HG03103 (cell line): ENCODE measurements around the gene PLEKHS1.
"Not testable (repeated sequence)": the region's sequence is repeated elsewhere in the genome, so short reads cannot be mapped to it uniquely, and the experiment has no call there.

Experiments used
- ATAC-seq: cut with Tn5 transposase; IDR thresholded peaks from one replicate; pipeline ENCODE4 v1.9.1; 2021; ENCODE audit warnings: low read depth; ENCODE audit not compliant: unreplicated experiment

Gene PLEKHS1

DNA sequence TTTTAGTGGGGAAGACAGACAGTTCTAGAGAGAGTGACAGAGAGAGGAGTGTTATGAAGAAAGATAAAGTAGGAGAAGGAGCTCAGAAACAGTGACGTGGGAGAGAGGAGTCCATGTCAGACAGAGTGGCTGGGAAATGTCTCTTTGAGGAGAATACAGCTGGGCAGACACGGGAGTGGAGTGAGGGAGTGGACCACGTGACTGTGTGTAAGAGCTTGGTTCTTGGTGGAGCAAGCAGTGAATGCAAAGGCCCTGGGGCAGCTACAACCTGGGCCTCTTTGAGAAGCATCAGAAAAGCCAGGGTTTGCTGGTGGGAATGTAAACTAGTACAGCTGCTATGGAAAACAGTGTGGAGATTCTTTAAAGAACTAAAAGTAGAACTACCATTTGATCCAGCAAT is 11.9 kb upstream of the PLEKHS1 start:
- no peak for ATAC-seq

DNA sequence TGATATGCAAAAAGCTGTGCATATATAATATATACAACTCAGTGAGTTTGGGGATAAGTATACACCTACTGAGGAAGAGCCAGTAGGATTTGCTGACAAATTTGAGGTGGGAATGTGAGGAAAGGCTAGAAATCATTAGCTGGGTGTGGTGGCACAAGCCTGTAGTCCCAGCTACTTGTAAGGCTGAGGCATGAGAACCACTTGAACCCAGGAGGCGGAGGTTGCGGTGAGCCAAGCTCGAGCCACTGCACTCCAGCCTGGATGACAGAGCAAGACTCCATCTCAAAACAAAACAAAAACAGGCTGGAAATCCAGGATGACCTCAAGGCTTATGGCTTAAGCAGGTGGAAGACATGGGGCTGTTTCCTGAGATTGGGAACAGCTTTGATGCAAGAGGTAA is 10.6 kb upstream of the PLEKHS1 start:
- ATAC-seq = no peak

- ATAC-seq = no peak
These were observed 9.0 kb upstream of the PLEKHS1 start for GRCh38 chr10:113742466-113742865.

GRCh38 chr10:113743594-113743993 is 7.9 kb upstream of the PLEKHS1 start:
- no peak for ATAC-seq

- no peak for ATAC-seq
These were observed 6.1 kb upstream of the PLEKHS1 start for GRCh38 chr10:113745374-113745773.

- ATAC-seq = no peak
These were observed 5.1 kb upstream of the PLEKHS1 start for GRCh38 chr10:113746217-113746957.

- no peak for ATAC-seq
These were observed 1.1 kb downstream of the PLEKHS1 start for GRCh38 chr10:113752553-113752952.

DNA sequence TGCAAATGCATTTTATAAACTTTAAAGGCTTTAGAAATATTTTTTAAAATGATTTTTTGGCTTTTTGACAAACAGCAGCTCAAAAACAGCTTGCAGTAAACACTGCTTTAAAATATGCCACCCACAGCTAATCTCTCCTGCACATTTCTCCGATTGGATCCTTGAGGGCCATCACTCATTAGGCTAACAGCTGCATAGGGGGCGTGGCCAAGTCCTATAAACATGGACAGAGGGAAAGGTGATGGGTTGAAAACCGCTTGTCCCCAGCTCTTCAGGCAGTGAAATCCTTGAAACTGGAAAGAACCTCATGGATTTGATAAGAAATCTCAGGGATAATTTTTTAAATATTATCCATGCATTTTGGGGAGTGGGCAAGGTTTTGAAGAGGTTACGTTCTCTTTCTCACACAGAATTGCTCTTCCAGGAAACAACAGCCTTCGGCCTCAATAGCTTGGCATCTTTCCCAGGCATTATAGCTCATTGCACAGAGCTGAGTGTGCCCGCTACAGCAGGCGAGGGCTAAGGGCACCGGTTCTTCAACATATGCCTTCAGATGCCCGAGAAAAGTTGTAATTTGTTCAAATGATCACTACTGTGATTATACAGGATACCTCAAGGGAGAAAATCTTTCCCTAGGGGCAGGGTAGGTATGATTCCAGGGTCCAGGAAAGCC is 1.7 kb downstream of the PLEKHS1 start:
- ATAC-seq = no peak

DNA sequence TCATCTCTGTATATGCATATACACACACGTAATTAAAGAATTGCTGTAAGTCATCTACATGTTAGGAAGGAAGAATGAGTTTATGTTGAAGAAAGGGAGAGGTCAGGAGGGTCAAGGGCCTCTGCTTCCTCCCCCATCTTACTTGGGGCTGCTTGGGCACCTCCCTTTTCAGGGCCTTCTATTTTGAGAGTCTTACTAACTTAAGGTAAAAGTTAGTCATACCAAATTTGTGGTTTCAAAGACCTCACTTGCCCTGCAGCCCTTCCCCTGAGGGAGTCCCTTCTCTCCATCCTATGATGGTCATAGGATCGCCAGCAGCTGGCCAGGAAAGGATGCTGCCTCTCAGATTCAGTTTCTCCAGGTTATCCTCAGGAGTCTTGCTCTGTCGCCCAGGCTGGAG is 2.6 kb downstream of the PLEKHS1 start:
- no peak for ATAC-seq

- no peak for ATAC-seq
These were observed 3.3 kb downstream of the PLEKHS1 start for GRCh38 chr10:113754768-113755167.

GRCh38 chr10:113756940-113757543 is 5.6 kb downstream of the PLEKHS1 start:
- no peak for ATAC-seq

DNA sequence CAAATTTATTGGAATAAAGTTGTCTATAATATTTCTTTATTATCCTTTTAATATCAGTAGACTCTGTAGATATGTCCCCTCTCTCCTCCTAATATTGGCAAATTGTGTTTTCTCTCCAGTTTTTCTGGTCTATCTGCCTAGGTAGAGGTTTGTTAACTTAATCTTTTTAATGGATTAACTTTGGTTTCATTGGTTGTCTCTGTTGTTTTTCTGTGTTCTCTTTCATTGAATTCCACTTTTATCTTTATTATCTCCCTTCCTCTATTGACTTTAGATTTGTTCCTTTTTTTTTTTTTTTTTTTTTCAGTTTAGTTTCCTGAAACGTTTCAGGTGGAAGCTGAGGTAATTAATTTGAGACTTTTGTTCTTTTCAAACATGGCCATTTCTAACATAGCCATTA is 10.6 kb downstream of the PLEKHS1 start:
- no peak for ATAC-seq

DNA sequence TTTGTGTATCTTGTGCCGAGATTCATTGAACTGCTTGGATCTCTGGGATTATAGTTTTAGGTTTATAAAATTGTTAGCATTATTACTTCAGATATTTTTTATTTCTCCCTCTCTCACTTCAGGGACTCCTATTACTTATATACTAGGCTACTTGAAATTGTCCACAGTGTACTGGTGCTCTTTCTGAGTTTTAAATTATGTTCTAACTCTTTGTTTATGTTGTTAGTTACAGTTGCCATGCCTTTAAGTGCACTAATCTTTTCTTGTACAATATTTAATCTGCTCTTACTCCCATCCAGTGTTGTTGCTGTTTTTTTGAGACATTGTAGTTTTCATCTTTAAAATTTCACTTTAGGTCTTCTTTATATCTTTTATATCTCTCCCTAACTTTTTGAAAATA is 13.1 kb downstream of the PLEKHS1 start:
- no peak for ATAC-seq

DNA sequence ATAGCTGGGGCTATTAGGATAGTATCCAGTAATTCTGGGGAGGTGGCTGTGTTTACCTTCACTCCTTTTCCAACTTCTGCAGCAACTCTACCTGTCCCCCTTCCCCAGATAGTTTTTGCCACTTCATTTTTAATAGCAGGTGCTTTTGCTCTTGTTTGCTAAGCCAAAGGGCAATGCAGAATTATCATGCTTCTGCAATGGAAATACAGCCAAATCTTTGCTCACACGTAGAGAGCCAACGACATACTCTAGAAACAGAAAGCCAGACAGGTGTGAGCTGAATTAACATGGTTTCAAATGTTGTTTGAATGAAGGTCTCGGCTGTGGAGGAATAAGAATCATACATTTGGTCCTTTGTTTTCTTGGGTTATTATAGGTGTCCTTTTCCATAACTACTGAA is 14.4 kb downstream of the PLEKHS1 start:
- ATAC-seq = no peak

- ATAC-seq = no peak
These were observed 15.7 kb downstream of the PLEKHS1 start for GRCh38 chr10:113767222-113767621.

DNA sequence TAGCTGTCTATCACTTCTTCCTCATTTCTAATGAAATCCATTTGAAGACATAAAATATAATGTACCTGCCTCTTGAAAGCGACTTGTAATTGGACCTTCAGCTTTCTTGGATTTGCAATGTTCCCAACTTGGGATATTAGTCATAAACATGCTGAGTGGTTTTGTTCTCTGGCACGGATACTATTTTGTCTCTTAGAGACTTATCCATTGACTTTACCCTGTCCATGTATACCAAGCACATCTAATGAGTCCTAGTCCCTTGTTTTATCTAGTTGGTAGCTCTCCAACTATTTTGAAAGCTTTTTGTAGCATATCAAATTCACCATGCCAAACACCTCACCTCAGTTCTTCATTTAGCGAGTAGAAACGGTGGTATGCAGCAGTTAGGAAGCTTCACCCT is 18.9 kb downstream of the PLEKHS1 start:
- ATAC-seq = no peak

DNA sequence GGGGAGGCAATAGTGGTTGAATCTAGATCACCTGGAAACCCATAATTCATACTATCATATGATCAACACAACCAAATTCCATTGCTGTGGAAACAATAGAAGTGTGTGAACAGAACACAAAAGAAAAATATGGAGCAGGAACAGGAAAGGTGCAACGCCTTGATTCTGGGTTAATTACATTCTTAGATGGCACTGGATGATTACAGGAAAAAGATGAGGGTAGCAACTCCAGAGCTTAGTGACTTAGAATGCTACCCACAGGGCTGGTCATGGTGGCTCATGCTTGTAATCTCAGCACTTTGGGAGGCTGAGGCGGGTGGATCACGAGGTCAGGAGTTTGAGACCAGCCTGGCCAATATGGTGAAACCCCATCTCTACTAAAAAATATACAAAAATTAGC is 19.6 kb downstream of the PLEKHS1 start:
- ATAC-seq = not testable (repeated sequence)

DNA sequence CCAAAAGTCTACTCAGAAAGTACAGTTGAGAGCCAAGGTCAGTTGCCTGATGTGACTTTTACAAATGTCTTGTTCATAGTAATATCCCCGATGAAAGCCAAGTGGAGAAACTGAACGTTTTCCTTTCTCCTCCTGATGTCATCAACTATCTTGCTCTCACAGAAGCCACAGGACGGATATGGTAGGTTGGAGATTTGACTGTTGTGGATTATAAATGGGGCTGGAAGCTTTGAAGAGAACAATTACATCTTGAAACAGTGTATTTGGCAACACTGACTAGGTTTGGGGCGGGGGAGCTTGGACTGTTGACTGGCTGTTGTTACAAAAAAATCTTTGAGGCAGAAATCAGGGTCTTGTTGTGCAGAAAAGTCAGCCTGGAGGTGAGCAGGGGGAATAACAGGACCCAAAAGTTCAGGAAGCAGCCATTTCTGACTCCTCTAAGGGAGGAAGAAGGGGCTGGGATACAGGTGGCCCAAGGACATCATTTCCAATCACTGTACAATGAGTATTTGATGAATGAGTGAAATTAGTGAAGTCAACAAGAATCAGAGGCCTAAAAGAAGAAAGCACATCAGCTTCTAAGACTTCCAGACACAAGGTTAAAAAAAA is 24.3 kb downstream of the PLEKHS1 start:
- no peak for ATAC-seq

DNA sequence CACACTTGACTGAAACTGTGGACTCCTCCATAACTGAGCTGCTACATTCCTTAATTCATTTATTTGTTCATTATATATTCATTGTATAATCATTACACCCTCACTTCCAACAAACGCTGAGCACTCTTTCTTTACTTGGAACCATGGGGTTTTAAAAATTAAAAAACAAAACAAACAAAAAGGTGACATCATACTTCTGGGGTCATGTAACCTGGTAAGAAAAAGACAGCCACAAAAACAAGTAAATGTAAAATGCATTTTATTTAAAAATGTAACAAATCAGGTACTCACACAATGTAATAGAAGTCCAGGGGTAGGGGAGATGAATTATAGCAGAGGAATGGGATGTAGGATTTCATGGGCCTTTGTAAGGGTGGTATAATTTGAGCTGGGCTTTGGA is 25.1 kb downstream of the PLEKHS1 start:
- no peak for ATAC-seq

GRCh38 chr10:113780681-113781250 is 29.3 kb downstream of the PLEKHS1 start:
- no peak for ATAC-seq

DNA sequence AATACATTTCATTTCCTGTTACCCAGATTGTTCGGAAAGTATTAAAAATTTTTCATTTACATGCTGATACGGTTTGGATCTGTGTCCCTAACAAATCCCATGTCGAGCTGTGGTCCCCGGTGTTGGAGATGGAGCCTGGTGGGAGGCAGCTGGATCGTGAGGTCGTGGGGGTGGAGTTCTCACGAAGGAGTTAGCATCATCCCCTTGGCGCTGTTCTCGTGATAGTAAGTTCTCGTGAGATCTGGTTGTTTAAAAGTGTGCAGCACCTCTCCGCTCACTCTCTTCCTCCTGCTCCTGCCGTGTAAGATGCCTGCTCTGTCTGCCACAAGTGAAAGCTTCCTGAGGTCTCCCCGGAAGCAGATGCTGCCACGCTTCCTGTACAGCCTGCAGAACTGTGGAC is 30.9 kb downstream of the PLEKHS1 start:
- ATAC-seq = no peak
